GM19239 (cell line): Measurements from ENCODE around the gene TLK2.
"Not testable (repeated sequence)": the region's sequence is repeated elsewhere in the genome, so short reads cannot be mapped to it uniquely, and the experiment has no call there.

Experiments
- DNase-seq: peaks from one replicate; pipeline ENCODE4 v3.0.0; 2011; ENCODE audit warnings: low spot score; ENCODE audit not compliant: insufficient read length
- FAIRE-seq: peaks from 2 replicates; lab custom pipeline; 2011; peaks lifted over from hg19 to GRCh38; lab: Jason Lieb, UNC

The TLK2 gene

DNA sequence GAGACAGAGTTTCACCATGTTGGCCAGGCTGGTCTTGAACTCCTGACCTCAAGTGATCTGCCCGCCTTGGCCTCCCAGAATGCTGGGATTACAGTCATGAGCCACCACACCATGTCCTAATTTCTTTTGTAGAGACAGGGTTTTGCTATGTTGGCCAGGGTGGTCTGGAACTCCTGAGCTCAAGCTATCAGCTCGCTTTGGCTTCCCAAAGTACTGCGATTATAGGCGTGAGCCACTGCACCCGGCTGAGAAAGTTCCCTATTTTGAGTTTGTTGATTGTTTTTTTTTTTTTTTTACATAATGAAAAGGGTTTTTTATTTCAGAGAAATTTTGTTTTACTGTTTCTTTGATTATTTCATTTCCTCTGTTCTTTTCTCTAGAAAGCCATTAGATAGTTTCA is 67.4 kb downstream of the TLK2 start:
- not testable (repeated sequence) for FAIRE-seq, DNase-seq

- FAIRE-seq = peak; percentile 99
- not testable (repeated sequence) for DNase-seq
Observed at GRCh38 chr17:62552851-62553659, 74.4 kb downstream of the TLK2 start.

- not testable (repeated sequence) for DNase-seq, FAIRE-seq
Observed at GRCh38 chr17:62557532-62557931, 78.9 kb downstream of the TLK2 start.

GRCh38 chr17:62558941-62559340 is 80.3 kb downstream of the TLK2 start:
- DNase-seq, FAIRE-seq: not testable (repeated sequence)

DNA sequence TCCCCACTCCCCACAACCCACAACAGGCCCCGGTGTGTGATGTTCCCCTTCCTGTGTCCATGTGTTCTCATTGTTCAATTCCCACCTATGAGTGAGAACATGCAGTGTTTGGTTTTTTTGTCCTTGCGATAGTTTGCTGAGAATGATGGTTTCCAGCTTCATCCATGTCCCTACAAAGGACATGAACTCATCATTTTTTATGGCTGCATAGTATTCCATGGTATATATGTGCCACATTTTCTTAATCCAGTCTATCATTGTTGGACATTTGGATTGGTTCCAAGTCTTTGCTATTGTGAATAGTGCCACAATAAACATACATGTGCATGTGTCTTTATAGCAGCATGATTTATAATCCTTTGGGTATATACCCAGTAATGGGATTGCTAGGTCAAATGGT is 82.3 kb downstream of the TLK2 start:
- DNase-seq, FAIRE-seq: not testable (repeated sequence)

DNA sequence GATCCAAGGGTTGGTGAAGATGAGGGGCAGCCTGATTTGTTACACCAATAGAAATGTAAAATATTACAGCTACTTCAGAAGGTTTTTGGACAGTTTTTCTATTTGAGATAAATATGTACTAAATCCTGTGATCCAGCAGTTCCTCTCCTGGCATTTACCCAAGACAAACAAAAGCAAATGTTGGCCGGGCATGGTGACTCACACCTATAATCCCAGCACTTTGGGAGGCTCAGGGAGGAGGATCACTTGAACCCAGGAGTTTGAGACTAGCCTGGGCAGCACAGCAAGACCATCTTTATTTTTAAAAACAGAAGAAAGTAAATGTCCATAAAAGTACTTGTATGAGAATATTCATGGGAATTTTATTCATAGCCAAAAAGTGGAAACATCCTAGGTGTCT is 84.0 kb downstream of the TLK2 start:
- no peak for FAIRE-seq
- no peak for DNase-seq

DNA sequence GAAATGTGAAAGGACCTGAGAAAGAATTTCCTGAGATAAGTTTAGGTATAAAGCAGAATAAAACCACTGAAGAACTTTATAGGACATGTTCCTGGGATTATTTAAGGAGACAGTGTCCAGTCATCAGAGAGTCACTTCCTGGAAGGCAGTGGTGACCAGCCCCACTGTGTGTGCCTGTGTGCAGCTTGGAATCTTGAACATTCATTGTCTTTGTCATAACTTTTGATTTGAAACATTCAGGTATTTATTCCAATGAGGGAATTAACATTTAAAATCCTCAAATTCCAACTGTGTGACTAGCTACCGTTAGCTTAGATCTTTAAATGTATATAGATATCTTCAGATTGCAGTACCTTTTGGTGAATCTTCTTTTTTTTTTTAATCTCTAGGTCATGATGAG is 87.2 kb downstream of the TLK2 start:
- DNase-seq (no peak), FAIRE-seq (no peak)

GRCh38 chr17:62566996-62567578 is 88.5 kb downstream of the TLK2 start:
- FAIRE-seq = no peak
- no peak for DNase-seq

DNA sequence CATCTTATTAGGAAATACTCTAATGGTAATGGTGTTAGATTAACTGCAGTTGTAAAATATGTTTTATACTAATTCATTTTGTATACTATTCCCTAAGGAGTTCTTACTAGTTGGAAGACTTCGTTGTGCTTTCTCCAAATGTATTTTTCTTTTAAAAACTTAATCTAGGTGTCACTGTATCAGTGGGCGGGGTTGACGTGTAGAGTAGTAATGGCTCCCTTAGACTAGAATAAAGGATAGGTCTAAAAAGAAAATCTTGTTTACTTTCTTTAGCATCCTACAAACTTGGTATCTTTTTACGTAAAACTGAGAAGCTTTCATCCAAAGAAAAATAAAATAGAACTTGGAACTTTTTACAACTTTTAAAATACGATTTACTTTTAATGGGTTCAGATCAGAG is 93.9 kb downstream of the TLK2 start:
- DNase-seq (no peak), FAIRE-seq (no peak)

- no peak for DNase-seq
- no peak for FAIRE-seq
Observed at GRCh38 chr17:62572888-62573401, 94.3 kb downstream of the TLK2 start.

DNA sequence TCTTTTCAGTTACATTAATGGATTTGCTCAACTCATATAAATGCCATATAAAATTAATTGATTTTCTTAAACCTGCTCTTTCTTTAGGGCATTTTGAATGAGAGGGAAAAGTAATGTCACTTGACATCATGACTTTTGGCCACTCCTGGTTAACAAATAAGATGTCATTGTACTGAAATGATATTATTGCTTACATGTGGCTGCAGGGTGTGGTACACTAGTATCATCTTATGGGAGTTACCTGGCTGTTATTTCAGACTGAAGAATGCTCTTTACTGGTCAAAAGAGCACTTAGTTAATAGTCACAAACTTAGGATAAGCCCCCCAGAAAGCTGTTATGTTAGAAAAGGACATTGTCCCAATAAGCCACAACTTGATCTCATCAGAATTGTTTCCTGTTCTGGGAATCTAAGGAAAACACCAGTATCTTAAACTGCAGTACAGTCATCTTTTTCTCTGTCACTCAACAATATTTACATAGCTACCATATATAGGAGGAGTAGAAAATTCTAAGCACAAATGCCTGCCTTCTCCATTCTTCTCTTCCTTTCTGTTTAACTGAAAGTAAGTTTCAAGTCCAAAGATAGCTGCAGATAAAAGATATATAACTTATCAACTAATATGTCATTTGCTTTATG is 95.0 kb downstream of the TLK2 start:
- FAIRE-seq (no peak), DNase-seq (no peak)

GRCh38 chr17:62576382-62576781 is 97.8 kb downstream of the TLK2 start:
- no peak for FAIRE-seq

DNA sequence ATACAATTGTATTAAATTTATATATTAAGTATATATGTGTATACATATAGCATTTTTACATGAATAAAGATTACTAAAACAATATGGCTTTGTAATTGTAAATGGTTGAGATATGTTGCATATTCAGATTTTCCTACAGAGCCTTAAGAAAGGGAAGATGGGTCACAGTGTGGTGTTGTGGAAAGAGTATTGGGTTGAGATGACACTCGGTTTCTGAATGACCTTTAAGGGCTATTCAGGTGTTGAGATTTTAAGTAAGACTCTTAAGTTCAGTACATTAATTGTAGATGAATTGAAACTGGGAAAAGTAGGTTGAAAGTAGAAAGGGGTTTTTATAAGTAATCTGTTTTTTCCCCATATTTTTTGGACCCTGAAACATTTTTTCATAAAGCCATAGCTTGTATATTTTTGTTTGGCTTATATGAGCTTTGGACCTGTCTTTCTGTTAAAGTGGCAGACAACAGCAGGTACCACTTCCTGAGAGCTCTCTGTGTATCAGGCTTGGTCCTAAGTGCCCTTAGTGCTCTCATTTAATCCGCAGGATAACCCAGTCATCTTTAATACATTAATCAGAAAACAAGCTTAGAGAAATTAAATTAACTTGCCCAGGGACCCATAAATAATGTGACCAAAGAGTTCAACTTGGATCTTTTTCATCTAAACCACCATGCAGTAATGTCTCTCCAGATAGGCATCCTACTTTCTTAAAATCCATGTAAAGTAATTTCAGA is 100.3 kb downstream of the TLK2 start:
- DNase-seq (no peak), FAIRE-seq (no peak)

More at GRCh38 chr17:62576382-62576781, 97.8 kb downstream of the TLK2 start:
- no peak for DNase-seq

GRCh38 chr17:62580947-62581346 is 102.3 kb downstream of the TLK2 start:
- DNase-seq = no peak
- FAIRE-seq = no peak

DNA sequence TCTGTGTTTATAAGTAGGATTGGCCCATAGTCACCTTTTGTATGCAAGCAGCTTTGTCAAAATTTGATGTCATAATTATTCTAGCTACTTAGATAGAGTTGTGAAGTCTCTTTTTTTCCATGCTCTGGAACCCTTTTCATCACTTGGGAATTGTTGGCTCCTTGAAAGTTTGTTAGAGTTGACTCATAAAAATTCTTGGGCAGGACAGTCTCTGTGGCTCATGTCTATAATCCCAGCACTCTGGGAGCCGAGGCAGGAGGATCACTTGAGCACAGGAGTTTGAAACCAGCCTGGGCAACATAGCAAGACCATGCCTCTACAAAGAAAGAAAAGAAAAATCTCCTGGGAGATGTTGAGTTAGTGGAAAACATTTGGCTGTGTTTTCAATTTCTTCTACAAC is 103.1 kb downstream of the TLK2 start:
- FAIRE-seq (no peak), DNase-seq (no peak)

DNA sequence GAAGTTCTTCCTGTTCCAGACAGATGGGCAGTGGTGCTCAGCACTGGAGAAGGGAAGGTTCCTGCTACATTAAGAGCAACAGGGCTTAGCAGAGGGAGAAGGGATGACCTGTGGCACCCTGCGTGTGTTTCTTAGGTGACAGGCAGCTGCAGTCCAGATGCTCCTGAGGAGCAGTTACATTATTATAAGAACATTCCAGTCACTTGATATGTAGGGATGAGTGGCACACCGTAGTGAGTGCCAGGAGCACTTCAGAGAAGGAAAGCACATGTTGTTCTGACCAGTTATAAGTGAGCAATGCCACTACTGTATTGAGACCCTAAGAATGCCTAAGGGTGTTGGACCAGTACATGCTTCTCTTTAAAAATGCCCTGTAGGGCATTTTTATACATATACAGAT is 108.9 kb downstream of the TLK2 start:
- no peak for FAIRE-seq

GRCh38 chr17:62588109-62588508 is 109.5 kb downstream of the TLK2 start:
- DNase-seq = no peak
- FAIRE-seq = no peak

More for the DNA sequence above, 108.9 kb downstream of the TLK2 start:
- DNase-seq = no peak

DNA sequence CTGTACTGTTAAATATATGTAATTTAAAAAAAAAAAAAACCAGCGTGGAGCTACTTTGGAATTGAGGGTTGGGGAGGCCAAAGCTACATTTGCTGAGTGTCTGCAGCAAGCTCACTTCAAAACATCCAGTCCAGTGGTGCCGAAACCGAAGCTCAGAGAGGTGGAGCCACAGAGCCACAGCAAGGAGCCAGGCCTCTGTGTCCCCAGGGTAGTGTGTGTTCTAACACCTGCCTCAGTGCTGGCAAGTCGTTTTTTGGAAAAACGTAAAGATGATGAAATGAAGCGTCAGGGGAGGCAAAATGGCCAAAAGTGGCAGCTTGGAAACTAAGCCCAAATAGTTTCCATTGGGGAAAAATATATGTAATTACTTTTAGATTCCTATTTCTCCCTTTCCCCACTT is 112.7 kb downstream of the TLK2 start:
- no peak for FAIRE-seq
- DNase-seq = no peak

GRCh38 chr17:62591822-62592221 is 113.2 kb downstream of the TLK2 start:
- FAIRE-seq, DNase-seq: not testable (repeated sequence)

- no peak for DNase-seq
- FAIRE-seq = no peak
Observed at GRCh38 chr17:62592341-62593099, 113.9 kb downstream of the TLK2 start.
